ENCODE measurements around the gene CCDC192. TPM values are rescaled to one million over a fixed set of nuclear protein-coding genes. Genes with fewer than 3 reads are reported as not detected.

Gene CCDC192
- total RNA-seq, 4 donors from 2014 or later = 0.87 to 2.1 (median 1.9) TPM

DNA sequence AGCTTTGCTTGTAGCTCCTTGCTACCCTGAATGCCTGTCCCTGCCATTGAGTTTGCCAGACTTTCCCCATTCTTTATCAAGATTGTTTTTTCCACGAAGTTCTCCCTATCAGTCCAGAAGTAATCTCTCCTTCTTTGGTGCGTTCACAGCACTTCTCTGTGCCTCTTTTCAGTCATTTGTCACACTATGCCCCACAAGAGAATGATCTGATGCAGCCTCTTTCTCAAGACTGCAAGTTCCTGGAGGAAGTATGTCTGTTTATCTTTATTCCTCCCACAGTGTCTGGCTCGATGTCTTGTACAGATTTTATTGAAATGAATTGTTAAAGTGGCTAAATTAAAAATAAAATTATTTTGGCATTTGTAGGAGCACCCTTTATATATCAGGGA lies 99.3 kb downstream of the CCDC192 start:
- TF ChIP-seq, protein P1, sequence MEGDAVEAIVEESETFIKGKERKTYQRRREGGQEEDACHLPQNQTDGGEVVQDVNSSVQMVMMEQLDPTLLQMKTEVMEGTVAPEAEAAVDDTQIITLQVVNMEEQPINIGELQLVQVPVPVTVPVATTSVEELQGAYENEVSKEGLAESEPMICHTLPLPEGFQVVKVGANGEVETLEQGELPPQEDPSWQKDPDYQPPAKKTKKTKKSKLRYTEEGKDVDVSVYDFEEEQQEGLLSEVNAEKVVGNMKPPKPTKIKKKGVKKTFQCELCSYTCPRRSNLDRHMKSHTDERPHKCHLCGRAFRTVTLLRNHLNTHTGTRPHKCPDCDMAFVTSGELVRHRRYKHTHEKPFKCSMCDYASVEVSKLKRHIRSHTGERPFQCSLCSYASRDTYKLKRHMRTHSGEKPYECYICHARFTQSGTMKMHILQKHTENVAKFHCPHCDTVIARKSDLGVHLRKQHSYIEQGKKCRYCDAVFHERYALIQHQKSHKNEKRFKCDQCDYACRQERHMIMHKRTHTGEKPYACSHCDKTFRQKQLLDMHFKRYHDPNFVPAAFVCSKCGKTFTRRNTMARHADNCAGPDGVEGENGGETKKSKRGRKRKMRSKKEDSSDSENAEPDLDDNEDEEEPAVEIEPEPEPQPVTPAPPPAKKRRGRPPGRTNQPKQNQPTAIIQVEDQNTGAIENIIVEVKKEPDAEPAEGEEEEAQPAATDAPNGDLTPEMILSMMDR (IDR thresholded peaks at IDR 0.05) = no peak
- TF ChIP-seq POLR2A (IDR thresholded peaks at IDR 0.05) = no peak
- TF ChIP-seq EP300 (IDR thresholded peaks at IDR 0.05) = no peak

GRCh38 chr5:127804886-127805426 lies 101.8 kb downstream of the CCDC192 start:
- Histone ChIP-seq H3K4me3 (no peak overlapping the region), H3K36me3 (no peaks in the 10 kb centered on the region), H3K4me1 (peaks cover 0 to 13% (median 0%) of the 10 kb centered on the region in 4 donors), H3K9me3 (no peaks in the 10 kb centered on the region), H3K27me3 (no peaks in the 10 kb centered on the region), H3K27ac (no peak overlapping the region)
- WGBS, 2 donors = 67 to 69% methylated on average over 6 of the region's 6 CpGs
- DNase-seq (ENCODE audit: low spot score in 2 of 2) = no peak
- TF ChIP-seq EP300 (IDR thresholded peaks at IDR 0.05) (no peak), POLR2A (IDR thresholded peaks at IDR 0.05) (no peak)
- TF ChIP-seq, protein P1 (IDR thresholded peaks at IDR 0.05) = no peak

More for the DNA sequence above, 99.3 kb downstream of the CCDC192 start:
- WGBS, 2 donors = 17 to 23% methylated on average over 3 of the region's 3 CpGs
- Histone ChIP-seq H3K9me3 (no peaks in the 10 kb centered on the region), H3K4me3 (no peak overlapping the region), H3K4me1 (peaks cover 0 to 11% (median 0%) of the 10 kb centered on the region in 4 donors), H3K36me3 (no peaks in the 10 kb centered on the region), H3K27me3 (no peaks in the 10 kb centered on the region), H3K27ac (no peak overlapping the region)
- DNase-seq (ENCODE audit: low spot score in 2 of 2) = no peak

GRCh38 chr5:127805448-127805847 lies 102.3 kb downstream of the CCDC192 start:
- WGBS, 2 donors = 86 to 94% methylated on average over 1 of the region's 1 CpG
- Histone ChIP-seq H3K36me3 (no peaks in the 10 kb centered on the region), H3K27ac (no peak overlapping the region), H3K27me3 (no peaks in the 10 kb centered on the region), H3K9me3 (no peaks in the 10 kb centered on the region), H3K4me1 (peaks cover 0 to 14% (median 0%) of the 10 kb centered on the region in 4 donors), H3K4me3 (no peak overlapping the region)
- TF ChIP-seq EP300 (IDR thresholded peaks at IDR 0.05) (no peak), POLR2A (IDR thresholded peaks at IDR 0.05) (no peak)
- TF ChIP-seq, protein P1 (IDR thresholded peaks at IDR 0.05) = no peak
- DNase-seq (ENCODE audit: low spot score in 2 of 2) = no peak

- 98 to 99% methylated on average over 3 of the region's 3 CpGs for WGBS, 2 donors
- no peak for DNase-seq (ENCODE audit: low spot score in 2 of 2)
- no peaks in the 10 kb centered on the region for H3K27me3 ChIP-seq
- H3K4me1 ChIP-seq = peaks cover 0 to 11% (median 0%) of the 10 kb centered on the region in 4 donors
- no peak for TF ChIP-seq POLR2A (IDR thresholded peaks at IDR 0.05)
- TF ChIP-seq, protein P1 (IDR thresholded peaks at IDR 0.05) = no peak
- no peak for TF ChIP-seq EP300 (IDR thresholded peaks at IDR 0.05)
- H3K27ac ChIP-seq = no peak overlapping the region
- no peak overlapping the region for H3K4me3 ChIP-seq
- H3K36me3 ChIP-seq = no peaks in the 10 kb centered on the region
- no peaks in the 10 kb centered on the region for H3K9me3 ChIP-seq
Measured at GRCh38 chr5:127806776-127807175, 103.6 kb downstream of the CCDC192 start.

GRCh38 chr5:127809533-127809932 lies 106.3 kb downstream of the CCDC192 start:
- Histone ChIP-seq H3K36me3 (no peaks in the 10 kb centered on the region), H3K27me3 (no peaks in the 10 kb centered on the region), H3K27ac (no peak overlapping the region), H3K4me3 (no peak overlapping the region), H3K4me1 (peaks cover 0 to 22% (median 8%) of the 10 kb centered on the region in 4 donors), H3K9me3 (no peaks in the 10 kb centered on the region)
- 67 to 77% methylated on average over 1 of the region's 1 CpG for WGBS, 2 donors
- no peak for TF ChIP-seq POLR2A (IDR thresholded peaks at IDR 0.05)
- TF ChIP-seq, protein P1 (IDR thresholded peaks at IDR 0.05) = no peak
- no peak for TF ChIP-seq EP300 (IDR thresholded peaks at IDR 0.05)
- no peak for DNase-seq (ENCODE audit: low spot score in 2 of 2)

Data from tibial nerve (tissue), 4 donors.